Measurements from ENCODE around the gene SEMA5A.

SEMA5A gene

DNA sequence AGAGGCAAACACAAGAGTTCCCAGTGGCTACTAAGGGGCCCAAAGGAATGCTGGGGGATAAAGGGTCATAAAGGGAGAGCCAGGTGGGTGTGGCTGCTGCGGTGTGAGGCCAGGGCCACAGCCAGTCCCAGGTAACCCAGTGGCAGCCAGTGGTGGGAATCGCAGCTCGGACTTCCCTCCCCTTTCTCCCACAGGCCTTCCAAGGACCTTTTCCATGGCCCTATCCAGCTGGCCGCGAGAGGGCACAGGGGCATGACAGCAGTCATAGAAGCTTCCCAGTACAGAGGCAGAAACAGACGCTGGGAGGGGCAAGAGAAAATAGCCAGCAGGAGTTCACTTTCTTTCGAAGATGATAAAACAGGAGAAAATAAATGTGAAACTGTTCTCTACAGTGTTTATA lies 257.6 kb downstream of the SEMA5A start:
- Mint-ChIP-seq H3K27ac (no peak overlapping the region), H3K4me3 (no peak overlapping the region), H3K36me3 (no peaks in the 10 kb centered on the region), H3K27me3 (no peaks in the 10 kb centered on the region), H3K9me3 (ENCODE audit: low read depth) (peaks cover 3% of the 10 kb centered on the region), H3K4me1 (ENCODE audit: low read depth) (no peaks in the 10 kb centered on the region)

DNA sequence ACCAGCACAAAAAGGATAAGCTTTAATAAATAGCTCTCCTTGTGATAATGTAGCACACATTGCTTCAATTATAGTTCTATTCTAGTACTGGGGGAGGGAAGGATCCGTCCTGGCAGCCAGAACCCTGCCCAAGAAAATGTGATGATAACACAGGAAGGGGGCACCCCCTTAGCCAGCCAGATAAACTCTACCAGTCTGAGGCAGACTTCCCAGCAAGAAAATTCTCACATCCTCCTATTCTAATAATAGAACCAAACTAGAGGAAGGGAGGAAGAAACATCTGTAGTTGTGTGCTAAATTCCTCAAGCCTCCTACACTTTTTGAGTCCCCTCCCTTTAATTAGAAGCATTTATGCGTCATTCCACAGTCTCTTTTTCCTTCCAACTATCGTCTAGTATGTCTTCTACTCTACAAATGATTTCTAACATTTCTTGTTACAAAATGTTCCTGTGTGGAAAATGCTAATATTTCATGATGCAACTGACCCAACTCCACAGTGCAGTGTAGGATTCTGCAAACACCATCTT lies 261.0 kb downstream of the SEMA5A start:
- H3K9me3 Mint-ChIP-seq (ENCODE audit: low read depth), result no peaks in the 10 kb centered on the region
- no peaks in the 10 kb centered on the region for H3K27me3 Mint-ChIP-seq
- H3K4me1 Mint-ChIP-seq (ENCODE audit: low read depth), result no peaks in the 10 kb centered on the region
- H3K4me3 Mint-ChIP-seq, result no peak overlapping the region
- no peak overlapping the region for H3K27ac Mint-ChIP-seq
- H3K36me3 Mint-ChIP-seq, result no peaks in the 10 kb centered on the region

DNA sequence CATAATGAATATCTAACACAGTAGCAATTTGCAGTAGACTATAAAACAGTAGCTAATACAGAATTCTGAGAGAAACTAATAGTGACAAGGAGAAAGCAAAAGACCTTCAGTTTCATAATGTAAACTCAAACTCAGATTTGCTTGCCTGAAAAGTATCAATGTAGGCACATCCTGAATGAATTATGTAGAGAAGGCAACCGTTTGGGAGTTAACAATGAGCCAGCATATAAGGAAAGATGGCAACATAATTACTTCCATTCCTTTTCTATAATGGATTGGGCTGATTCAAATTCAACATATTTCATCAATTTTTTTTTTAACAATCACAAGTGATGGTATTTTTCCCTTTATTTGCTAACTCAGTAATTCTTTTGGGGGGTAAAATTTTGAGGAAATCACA lies 261.6 kb downstream of the SEMA5A start:
- Mint-ChIP-seq H3K4me1 (ENCODE audit: low read depth) (no peaks in the 10 kb centered on the region), H3K4me3 (no peak overlapping the region), H3K36me3 (no peaks in the 10 kb centered on the region), H3K9me3 (ENCODE audit: low read depth) (peaks cover 2% of the 10 kb centered on the region), H3K27me3 (no peaks in the 10 kb centered on the region), H3K27ac (no peak overlapping the region)

DNA sequence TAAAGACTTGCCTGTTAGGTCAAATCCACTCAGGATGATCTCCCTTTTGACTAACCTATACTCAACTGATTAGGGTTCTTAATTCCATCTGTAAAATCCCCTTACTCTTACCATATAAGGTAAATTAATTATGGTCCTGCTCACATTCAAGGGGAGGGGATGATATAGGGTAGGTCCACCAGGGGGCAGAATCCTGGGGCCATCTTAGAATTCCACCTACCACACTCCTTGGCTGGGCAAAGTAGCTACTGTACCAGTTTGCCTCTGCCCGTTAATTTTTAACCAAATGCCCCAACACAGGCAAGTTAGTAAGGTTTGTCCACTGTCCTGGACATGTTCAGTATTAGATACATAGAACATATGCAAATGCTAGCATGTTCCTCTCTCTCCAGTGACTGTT lies 262.4 kb downstream of the SEMA5A start:
- Mint-ChIP-seq H3K4me1 (ENCODE audit: low read depth) (no peaks in the 10 kb centered on the region), H3K4me3 (no peak overlapping the region), H3K9me3 (ENCODE audit: low read depth) (peaks cover 7% of the 10 kb centered on the region), H3K27me3 (no peaks in the 10 kb centered on the region), H3K27ac (no peak overlapping the region), H3K36me3 (no peaks in the 10 kb centered on the region)

DNA sequence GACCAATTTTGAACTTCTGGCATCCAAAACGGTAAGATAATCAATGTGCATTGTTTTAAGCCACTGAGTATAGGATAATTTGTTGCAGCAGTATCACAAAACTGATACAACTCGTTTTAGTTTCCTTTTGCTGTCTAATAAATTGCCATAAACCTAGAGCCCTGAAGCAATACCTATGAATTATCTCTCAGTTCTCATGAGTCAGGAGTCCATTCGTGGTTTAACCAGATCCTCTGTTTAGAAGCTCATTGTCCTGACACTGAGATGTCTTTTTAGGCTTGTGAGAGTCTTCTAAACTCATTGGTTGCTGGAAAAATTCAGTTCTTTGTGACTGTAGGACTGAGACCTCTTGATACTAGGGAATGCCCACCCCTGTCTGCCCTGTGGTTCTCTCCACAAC lies 262.9 kb downstream of the SEMA5A start:
- Mint-ChIP-seq H3K27me3 (no peaks in the 10 kb centered on the region), H3K27ac (no peak overlapping the region), H3K36me3 (no peaks in the 10 kb centered on the region), H3K9me3 (ENCODE audit: low read depth) (peaks cover 10% of the 10 kb centered on the region), H3K4me1 (ENCODE audit: low read depth) (no peaks in the 10 kb centered on the region), H3K4me3 (no peak overlapping the region)

DNA sequence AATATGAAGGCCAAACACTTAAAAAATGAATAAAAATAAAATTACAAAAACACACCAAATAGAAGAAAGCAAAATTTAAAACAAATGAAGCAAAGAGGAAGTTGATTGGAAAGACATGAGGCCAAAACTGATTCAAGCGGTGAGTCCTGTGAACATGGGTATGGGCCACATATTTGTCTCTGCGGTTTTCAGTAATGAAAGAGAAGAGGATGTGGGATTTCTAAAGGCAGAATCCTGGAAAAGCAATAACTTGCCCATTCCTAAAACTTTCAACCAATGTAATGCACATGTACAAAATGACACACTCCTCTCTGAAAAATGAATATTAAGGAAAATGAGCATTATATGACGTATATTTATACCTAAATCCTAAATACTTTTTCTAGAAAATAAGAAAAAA lies 263.7 kb downstream of the SEMA5A start:
- Mint-ChIP-seq H3K4me1 (ENCODE audit: low read depth) (no peaks in the 10 kb centered on the region), H3K9me3 (ENCODE audit: low read depth) (peaks cover 11% of the 10 kb centered on the region), H3K27me3 (no peaks in the 10 kb centered on the region), H3K27ac (no peak overlapping the region), H3K36me3 (no peaks in the 10 kb centered on the region), H3K4me3 (no peak overlapping the region)

DNA sequence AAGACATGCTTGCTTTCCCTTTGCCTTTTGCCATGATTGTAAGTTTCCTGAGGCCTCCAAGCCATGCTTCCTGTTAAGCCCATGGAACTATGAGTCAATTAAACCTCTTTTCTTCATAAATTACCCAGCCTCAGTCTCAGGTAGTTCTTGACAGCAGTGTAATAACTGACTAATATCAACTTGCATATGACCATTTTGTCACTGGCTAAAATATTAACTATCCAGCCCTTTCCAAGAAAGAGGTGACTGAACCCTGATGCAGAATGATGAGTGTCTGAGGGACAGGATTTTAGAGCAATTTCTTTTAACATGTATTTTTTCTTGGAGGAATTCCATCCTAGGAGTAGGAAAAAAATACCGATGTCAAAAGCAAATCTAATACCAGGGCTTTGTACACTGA lies 266.1 kb downstream of the SEMA5A start:
- Mint-ChIP-seq H3K36me3 (no peaks in the 10 kb centered on the region), H3K9me3 (ENCODE audit: low read depth) (peaks cover 18% of the 10 kb centered on the region), H3K27me3 (no peaks in the 10 kb centered on the region), H3K27ac (no peak overlapping the region), H3K4me1 (ENCODE audit: low read depth) (no peaks in the 10 kb centered on the region), H3K4me3 (no peak overlapping the region)

DNA sequence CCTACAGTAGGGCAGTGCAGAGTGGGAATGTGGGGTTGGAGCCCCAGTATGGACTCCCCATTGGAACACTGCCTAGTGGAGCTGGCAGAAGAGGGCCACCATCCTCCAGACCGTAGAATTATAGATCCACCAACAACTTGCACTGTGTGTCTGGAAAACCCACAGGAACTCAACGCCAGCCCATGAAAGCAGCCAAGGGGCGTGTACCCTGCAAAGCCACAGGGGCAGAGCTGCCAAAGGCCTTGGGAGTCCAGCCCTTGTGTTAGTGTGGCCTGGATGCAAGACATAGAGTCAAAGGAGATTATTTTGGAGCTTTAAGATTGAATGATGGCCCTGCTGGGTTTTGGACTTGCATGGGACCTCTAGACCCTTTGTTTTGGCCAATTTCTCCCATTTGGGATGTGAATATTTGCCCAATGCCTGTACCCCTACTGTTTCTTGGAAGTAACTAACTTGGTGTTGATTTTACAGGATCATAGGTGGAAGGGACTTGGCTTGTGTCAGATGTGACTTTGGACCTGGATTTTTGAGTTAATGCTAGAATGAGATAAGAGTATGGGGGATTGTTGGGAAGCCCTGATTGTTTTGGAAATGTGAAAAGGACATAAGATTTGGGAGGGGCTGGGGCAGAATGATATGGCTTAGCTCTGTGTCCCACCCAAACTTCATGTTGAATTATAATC lies 266.8 kb downstream of the SEMA5A start:
- H3K36me3 Mint-ChIP-seq, result no peaks in the 10 kb centered on the region
- no peaks in the 10 kb centered on the region for H3K4me1 Mint-ChIP-seq (ENCODE audit: low read depth)
- H3K9me3 Mint-ChIP-seq (ENCODE audit: low read depth), result peaks cover 23% of the 10 kb centered on the region
- no peak overlapping the region for H3K27ac Mint-ChIP-seq
- H3K4me3 Mint-ChIP-seq, result no peak overlapping the region
- no peaks in the 10 kb centered on the region for H3K27me3 Mint-ChIP-seq

DNA sequence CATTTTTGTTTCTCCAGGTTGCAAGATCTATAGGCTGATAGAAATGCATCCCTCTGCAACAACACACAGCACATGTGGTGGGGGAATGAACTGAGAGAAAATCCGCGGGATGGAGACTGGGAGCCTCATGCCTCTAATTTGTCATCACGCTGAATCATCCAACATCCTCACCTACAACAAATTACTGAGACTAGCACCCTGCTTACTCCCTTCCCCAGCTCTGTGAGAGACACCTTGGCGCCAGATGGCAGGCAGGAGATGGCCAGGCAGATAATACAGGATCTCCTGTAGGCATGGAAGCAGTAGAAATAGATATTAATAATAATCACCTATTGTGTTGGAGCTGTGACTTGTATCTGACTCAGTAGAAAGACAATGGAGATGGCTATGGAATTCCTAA lies 276.9 kb downstream of the SEMA5A start:
- Mint-ChIP-seq H3K9me3 (ENCODE audit: low read depth) (peaks cover 10% of the 10 kb centered on the region), H3K27ac (no peak overlapping the region), H3K36me3 (peaks cover 2% of the 10 kb centered on the region), H3K4me1 (ENCODE audit: low read depth) (no peaks in the 10 kb centered on the region), H3K27me3 (no peaks in the 10 kb centered on the region), H3K4me3 (no peak overlapping the region)

DNA sequence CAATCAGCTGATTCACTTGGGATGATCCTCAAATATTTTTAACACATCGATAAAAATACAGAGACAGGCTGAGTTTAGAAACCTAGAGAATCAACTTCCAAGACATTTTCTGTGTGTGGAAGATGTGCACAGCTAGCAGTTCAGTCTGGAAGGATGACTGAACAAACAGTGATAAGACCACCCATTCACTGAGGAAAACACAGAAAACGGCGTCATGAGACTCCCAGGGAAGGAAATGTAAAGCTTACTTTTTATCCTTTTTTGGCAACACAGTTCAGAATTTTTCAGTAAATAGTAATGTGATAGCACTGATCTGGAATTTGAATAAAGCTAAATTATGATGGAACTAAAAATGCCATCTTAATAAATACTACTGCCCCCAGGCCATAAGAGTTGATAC lies 277.6 kb downstream of the SEMA5A start:
- Mint-ChIP-seq H3K27me3 (no peaks in the 10 kb centered on the region), H3K36me3 (peaks cover 2% of the 10 kb centered on the region), H3K27ac (no peak overlapping the region), H3K9me3 (ENCODE audit: low read depth) (peaks cover 6% of the 10 kb centered on the region), H3K4me3 (no peak overlapping the region), H3K4me1 (ENCODE audit: low read depth) (no peaks in the 10 kb centered on the region)

DNA sequence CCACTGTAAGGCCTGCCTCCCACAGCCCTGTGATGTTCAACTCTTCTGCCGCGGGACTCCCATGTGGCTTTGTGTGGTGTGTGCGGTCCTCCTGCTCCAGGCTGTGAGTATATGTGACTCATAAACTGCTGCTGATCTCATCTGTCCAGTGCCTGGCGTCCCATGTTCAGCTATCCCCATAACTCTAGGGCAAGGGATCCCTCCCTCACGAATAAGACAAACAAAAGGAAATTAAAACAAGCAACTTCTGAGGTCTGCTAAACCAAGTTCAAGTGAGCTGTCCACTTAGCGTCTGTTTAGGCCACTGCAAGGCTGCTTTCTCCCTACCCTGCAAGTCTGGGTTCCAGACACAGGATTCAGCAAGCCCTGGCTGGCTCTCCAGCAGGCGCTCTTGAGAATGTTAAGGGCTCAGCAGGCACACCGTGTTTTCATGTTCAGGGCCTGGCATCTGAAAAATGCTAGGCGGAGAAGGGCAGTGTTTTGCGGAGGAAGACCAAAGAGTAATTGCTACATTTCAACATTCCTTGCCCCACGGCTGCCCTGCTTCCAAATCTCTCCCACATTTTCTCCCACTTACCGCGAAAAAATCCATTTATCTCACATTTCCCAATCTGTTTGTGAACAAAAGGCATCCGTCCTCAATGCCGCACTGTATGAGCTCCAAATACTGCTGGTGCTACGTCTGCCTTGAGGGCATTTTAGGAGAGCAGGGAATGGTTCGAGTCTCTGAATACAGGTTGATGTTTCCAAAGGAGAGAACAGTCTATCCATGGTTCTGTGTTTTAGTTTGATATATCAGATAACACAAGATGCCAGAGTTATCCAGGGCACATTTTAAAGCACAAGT lies 280.2 kb downstream of the SEMA5A start:
- Mint-ChIP-seq H3K4me1 (ENCODE audit: low read depth) (no peaks in the 10 kb centered on the region), H3K4me3 (no peak overlapping the region), H3K9me3 (ENCODE audit: low read depth) (peaks cover 3% of the 10 kb centered on the region), H3K27me3 (no peaks in the 10 kb centered on the region), H3K27ac (no peak overlapping the region), H3K36me3 (peaks cover 2% of the 10 kb centered on the region)

DNA sequence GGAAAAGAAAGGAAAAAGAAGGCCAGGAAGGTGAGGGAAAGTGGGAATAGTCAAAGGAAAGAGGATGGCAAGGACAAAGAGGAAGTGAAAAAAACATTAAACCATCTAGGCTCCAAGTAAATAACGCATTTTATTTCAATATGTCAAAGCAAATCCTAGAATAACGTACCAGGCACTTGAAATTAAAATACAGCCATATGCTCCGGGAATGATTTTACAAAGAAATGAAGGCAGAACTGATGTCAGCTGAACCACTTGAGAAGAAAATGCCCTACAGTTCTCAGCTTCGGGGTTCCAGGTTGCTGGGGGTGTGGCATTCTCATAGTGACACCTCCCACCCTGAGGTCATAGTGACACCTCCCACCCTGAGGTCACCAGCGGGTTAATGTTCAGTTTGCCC lies 281.6 kb downstream of the SEMA5A start:
- H3K27me3 Mint-ChIP-seq, result no peaks in the 10 kb centered on the region
- peaks cover 2% of the 10 kb centered on the region for H3K36me3 Mint-ChIP-seq
- no peaks in the 10 kb centered on the region for H3K9me3 Mint-ChIP-seq (ENCODE audit: low read depth)
- H3K27ac Mint-ChIP-seq, result no peak overlapping the region
- H3K4me1 Mint-ChIP-seq (ENCODE audit: low read depth), result no peaks in the 10 kb centered on the region
- H3K4me3 Mint-ChIP-seq, result no peak overlapping the region

DNA sequence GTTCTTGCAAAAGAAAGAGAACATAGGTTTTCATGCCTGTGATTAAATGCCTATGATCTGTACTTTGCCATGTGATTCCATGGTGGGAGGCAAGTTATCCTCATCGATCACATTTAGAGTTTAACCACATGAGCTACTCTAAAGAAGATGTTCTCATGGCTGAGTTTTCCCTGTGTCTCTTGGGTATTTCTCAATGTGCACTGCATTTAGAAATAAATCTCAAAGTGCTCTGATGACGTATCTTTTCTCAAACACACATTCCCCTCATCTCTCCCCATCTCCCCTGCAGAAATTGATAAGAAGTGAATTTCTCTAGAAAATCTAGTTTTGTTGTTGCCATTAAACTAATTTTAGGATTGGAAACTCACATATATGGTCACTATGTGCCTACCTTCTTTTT lies 282.2 kb downstream of the SEMA5A start:
- Mint-ChIP-seq H3K36me3 (peaks cover 2% of the 10 kb centered on the region), H3K4me1 (ENCODE audit: low read depth) (no peaks in the 10 kb centered on the region), H3K4me3 (no peak overlapping the region), H3K27ac (no peak overlapping the region), H3K27me3 (no peaks in the 10 kb centered on the region), H3K9me3 (ENCODE audit: low read depth) (no peaks in the 10 kb centered on the region)

DNA sequence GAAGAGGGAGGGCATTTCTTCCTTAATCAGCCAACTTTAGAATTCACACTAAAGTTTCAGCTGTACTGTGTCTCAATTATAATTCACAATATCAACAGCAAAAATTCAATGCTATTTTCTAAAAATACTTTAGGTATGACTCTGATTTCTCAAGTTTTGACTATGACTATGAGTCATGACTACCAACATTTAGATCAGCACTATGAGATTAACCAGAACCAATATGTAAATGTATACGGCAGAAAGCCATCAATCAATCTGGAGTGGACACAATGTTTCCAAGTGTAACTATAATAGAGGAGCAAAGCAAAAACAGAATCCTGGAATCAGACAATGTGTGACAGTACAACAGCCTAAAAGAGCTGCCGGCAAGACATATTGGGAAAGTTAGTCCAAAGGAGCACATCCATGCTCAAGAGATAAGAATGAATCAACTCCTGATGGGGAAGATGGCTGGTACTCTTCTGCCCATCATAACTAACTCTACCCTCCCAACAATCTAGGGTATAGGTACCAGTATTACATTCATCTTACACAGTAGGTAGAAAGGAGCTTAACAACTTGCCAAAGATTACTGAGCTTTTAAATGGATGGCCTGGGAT lies 294.4 kb downstream of the SEMA5A start:
- Mint-ChIP-seq H3K36me3 (no peaks in the 10 kb centered on the region), H3K9me3 (ENCODE audit: low read depth) (peaks cover 9% of the 10 kb centered on the region), H3K27ac (no peak overlapping the region), H3K4me1 (ENCODE audit: low read depth) (no peaks in the 10 kb centered on the region), H3K27me3 (no peaks in the 10 kb centered on the region), H3K4me3 (no peak overlapping the region)

DNA sequence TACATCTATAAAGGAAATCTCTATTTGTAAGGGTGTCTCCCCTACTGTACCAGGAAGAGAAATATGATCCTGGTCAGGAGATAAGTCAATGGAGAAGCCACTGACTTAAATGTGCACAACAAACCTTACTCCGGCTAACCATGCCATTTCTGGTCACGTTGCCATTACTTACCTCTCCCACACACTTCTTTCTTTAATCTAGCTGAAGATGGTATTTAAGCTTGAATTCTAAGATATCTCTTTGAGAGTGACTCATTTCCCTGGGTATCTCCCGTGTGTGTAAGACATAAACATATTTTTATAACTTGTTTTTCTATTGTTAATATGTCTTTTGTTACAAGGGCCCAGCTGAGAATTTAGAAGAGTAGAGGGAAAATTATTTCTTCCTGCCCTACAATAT lies 296.6 kb downstream of the SEMA5A start:
- Mint-ChIP-seq H3K27me3 (no peaks in the 10 kb centered on the region), H3K4me3 (no peak overlapping the region), H3K27ac (no peak overlapping the region), H3K9me3 (ENCODE audit: low read depth) (peaks cover 6% of the 10 kb centered on the region), H3K4me1 (ENCODE audit: low read depth) (no peaks in the 10 kb centered on the region), H3K36me3 (no peaks in the 10 kb centered on the region)
